ENCODE results near the gene ATAD1. TPM values are rescaled to one million over a fixed set of nuclear protein-coding genes. Genes with fewer than 3 reads are reported as not detected.

ATAD1 gene
- polyA plus RNA-seq, 3 donors = 6.3 to 13.2 (median 10.2) TPM

GRCh38 chr10:87767253-87767652 lies 50.8 kb downstream of the ATAD1 start:
- no peaks in the 10 kb centered on the region for H3K27me3 Mint-ChIP-seq (ENCODE audit: low read depth in 3 of 3)
- 100% methylated on average over 1 of the region's 5 CpGs for WGBS (ENCODE audit: insufficient coverage)
- Histone ChIP-seq H4K20me1 (ENCODE audit: insufficient read depth, low read length) (no peaks in the 10 kb centered on the region), H3K27me3 (ENCODE audit: control insufficient read depth in 2 of 2, insufficient read depth in 2 of 2, low read length in 2 of 2) (no peaks in the 10 kb centered on the region), H3K36me3 (replicated peaks in 1 of 2; ENCODE audit: control insufficient read depth in 1 of 2, insufficient read depth in 2 of 2, low read length in 2 of 2) (peaks cover 41 to 52% of the 10 kb centered on the region in 2 donors), H3K27ac (ENCODE audit: low read depth in 1 of 2, low read length in 2 of 2) (no peak overlapping the region), H3K9ac (ENCODE audit: insufficient read depth, low read length, poor library complexity, severe bottlenecking) (no peak overlapping the region), H3K79me2 (ENCODE audit: insufficient read depth, low read length) (no peaks in the 10 kb centered on the region), H2AFZ (ENCODE audit: insufficient read depth, low read depth, low read length, poor library complexity, severe bottlenecking) (no peak overlapping the region), H3K9me3 (replicated peaks in 1 of 2; ENCODE audit: control insufficient read depth in 1 of 2, insufficient read depth in 1 of 2, low read length in 2 of 2) (no peaks in the 10 kb centered on the region), H3K4me3 (replicated peaks in 1 of 3; ENCODE audit: low read depth in 2 of 3, low read length in 3 of 3) (no peak overlapping the region), H3K4me2 (replicated peaks; ENCODE audit: extremely low read depth, low read length, poor library complexity, severe bottlenecking) (no peak overlapping the region), H3K4me1 (ENCODE audit: control insufficient read depth in 1 of 2, insufficient read depth in 2 of 2, low read length in 2 of 2) (no peaks in the 10 kb centered on the region)
- no peaks in the 10 kb centered on the region for H3K9me3 Mint-ChIP-seq
- peaks cover 42 to 57% of the 10 kb centered on the region in 2 donors for H3K36me3 Mint-ChIP-seq
- no peak for TF ChIP-seq CTCF (IDR thresholded peaks at IDR 0.05)
- no peak overlapping the region for H3K4me3 Mint-ChIP-seq
- no peak for DNase-seq
- no peak overlapping the region for H3K27ac Mint-ChIP-seq
- intact Hi-C loops (cut with micrococcal nuclease) = no loop called here
- H3K4me1 Mint-ChIP-seq = peaks cover under 1% of the 10 kb centered on the region

DNA sequence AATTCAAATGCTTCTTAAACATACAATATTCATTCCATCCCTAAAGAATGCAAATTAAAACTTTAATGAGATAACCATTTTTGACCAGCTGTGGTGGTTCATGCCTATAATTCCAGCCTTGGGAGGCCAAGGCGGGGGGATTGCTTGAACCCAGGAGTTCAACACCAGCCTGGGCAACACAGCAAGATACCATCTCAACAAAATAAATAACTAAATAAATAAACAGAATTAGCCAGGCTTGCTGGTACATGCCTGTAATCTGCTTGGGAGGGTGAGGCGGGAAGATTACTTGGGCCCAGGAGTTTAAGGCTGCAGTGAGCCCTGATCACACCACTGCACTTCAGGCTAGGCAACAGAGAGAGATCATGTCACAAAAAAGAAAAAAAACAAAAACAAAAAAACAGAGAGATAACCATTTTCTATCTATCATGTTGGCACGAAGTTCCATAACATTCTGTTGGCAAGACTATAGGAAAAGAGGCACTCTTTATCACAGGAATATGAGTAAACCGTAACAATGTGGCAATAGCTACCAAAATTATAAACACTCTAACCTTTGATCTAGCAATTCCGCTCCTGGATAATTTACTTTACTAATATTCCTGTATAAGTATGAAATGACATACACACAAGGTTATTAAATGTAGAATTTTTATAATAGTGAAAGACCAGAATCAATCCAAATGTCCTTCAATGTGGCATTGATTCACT lies 52.2 kb downstream of the ATAD1 start:
- Histone ChIP-seq H3K9ac (ENCODE audit: insufficient read depth, low read length, poor library complexity, severe bottlenecking) (no peak overlapping the region), H2AFZ (ENCODE audit: insufficient read depth, low read depth, low read length, poor library complexity, severe bottlenecking) (no peak overlapping the region), H3K36me3 (replicated peaks in 1 of 2; ENCODE audit: control insufficient read depth in 1 of 2, insufficient read depth in 2 of 2, low read length in 2 of 2) (peaks cover 40 to 52% of the 10 kb centered on the region in 2 donors), H4K20me1 (ENCODE audit: insufficient read depth, low read length) (no peaks in the 10 kb centered on the region), H3K4me1 (ENCODE audit: control insufficient read depth in 1 of 2, insufficient read depth in 2 of 2, low read length in 2 of 2) (peaks cover 4 to 5% of the 10 kb centered on the region in 2 donors), H3K79me2 (ENCODE audit: insufficient read depth, low read length) (no peaks in the 10 kb centered on the region), H3K4me2 (replicated peaks; ENCODE audit: extremely low read depth, low read length, poor library complexity, severe bottlenecking) (no peak overlapping the region), H3K27me3 (ENCODE audit: control insufficient read depth in 2 of 2, insufficient read depth in 2 of 2, low read length in 2 of 2) (no peaks in the 10 kb centered on the region), H3K9me3 (replicated peaks in 1 of 2; ENCODE audit: control insufficient read depth in 1 of 2, insufficient read depth in 1 of 2, low read length in 2 of 2) (no peaks in the 10 kb centered on the region), H3K4me3 (replicated peaks in 1 of 3; ENCODE audit: low read depth in 2 of 3, low read length in 3 of 3) (no peak overlapping the region), H3K27ac (ENCODE audit: low read depth in 1 of 2, low read length in 2 of 2) (no peak overlapping the region)
- no peak for DNase-seq
- 92% methylated on average over 2 of the region's 5 CpGs for WGBS (ENCODE audit: insufficient coverage)
- H3K4me1 Mint-ChIP-seq = peaks cover 15% of the 10 kb centered on the region
- no peaks in the 10 kb centered on the region for H3K9me3 Mint-ChIP-seq
- peaks cover 43 to 57% of the 10 kb centered on the region in 2 donors for H3K36me3 Mint-ChIP-seq
- H3K27me3 Mint-ChIP-seq (ENCODE audit: low read depth in 3 of 3) = no peaks in the 10 kb centered on the region
- intact Hi-C loops (cut with micrococcal nuclease) = no loop called here
- no peak for TF ChIP-seq CTCF (IDR thresholded peaks at IDR 0.05)
- no peak overlapping the region for H3K27ac Mint-ChIP-seq
- no peak overlapping the region for H3K4me3 Mint-ChIP-seq

All from CD14-positive monocyte (primary cell).